Neural crest cell (in vitro differentiated cells): ENCODE data around the gene PAK1IP1. TPM values are rescaled to one million over a fixed set of nuclear protein-coding genes. Genes with fewer than 3 reads are reported as not detected.
"Not testable (repeated sequence)": the region's sequence is repeated elsewhere in the genome, so short reads cannot be mapped to it uniquely, and the experiment has no call there.

ENCODE experiments used
- DNase-seq: peaks from one replicate; pipeline ENCODE4 v3.0.0; 2021; ENCODE audit warnings: low read depth, mixed read lengths, low spot score
- H3K27ac Mint-ChIP-seq: one replicate; pipeline ENCODE4 v1.8.0; 2021; ENCODE audit warnings: mild to moderate bottlenecking, mixed read lengths; ENCODE audit not compliant: unreplicated experiment
- H3K27me3 Mint-ChIP-seq: 2 replicates; pipeline ENCODE4 v1.8.0; 2021; ENCODE audit warnings: low read depth, mild to moderate bottlenecking, mixed read lengths
- H3K36me3 Mint-ChIP-seq: 2 replicates; pipeline ENCODE4 v1.8.0; 2021; ENCODE audit warnings: low read depth, mild to moderate bottlenecking, mixed read lengths
- H3K4me1 Mint-ChIP-seq: 2 replicates; pipeline ENCODE4 v1.8.0; 2021; ENCODE audit warnings: mixed read lengths
- H3K4me3 Mint-ChIP-seq: one replicate; pipeline ENCODE4 v1.8.0; 2021; ENCODE audit warnings: mild to moderate bottlenecking, mixed read lengths
- H3K9me3 Mint-ChIP-seq: 2 replicates; pipeline ENCODE4 v1.8.0; 2021; ENCODE audit warnings: mixed read lengths
- CTCF ChIP-seq: fragments of 200-600 bp; sonication (generic); conservative IDR thresholded peaks from 2 replicates; pipeline ENCODE4 v1.5.0; 2021; ENCODE audit warnings: antibody characterized with exemption, mild to moderate bottlenecking
- total RNA-seq: library from RNA; stranded (reverse); gene quantifications from 2 replicates; pipeline ENCODE4 v1.2.1, GENCODE V29; 2021

PAK1IP1 gene
- total RNA-seq, 1 donor from 2014 or later = 21.6 TPM

- peaks cover 16% of the 10 kb centered on the region for H3K27me3 Mint-ChIP-seq
Measured at GRCh38 chr6:10662207-10662606, 32.6 kb upstream of the PAK1IP1 start.

GRCh38 chr6:10662742-10663141 lies 32.0 kb upstream of the PAK1IP1 start:
- H3K36me3 Mint-ChIP-seq = peaks cover 4% of the 10 kb centered on the region
- H3K4me1 Mint-ChIP-seq = no peaks in the 10 kb centered on the region
- peaks cover 14% of the 10 kb centered on the region for H3K9me3 Mint-ChIP-seq
- no peak overlapping the region for H3K27ac Mint-ChIP-seq
- no peak for TF ChIP-seq CTCF
- DNase-seq = no peak
- H3K4me3 Mint-ChIP-seq = no peak overlapping the region
- H3K27me3 Mint-ChIP-seq = peaks cover 16% of the 10 kb centered on the region

More at GRCh38 chr6:10662207-10662606, 32.6 kb upstream of the PAK1IP1 start:
- H3K4me1 Mint-ChIP-seq = no peaks in the 10 kb centered on the region
- H3K27ac Mint-ChIP-seq = no peak overlapping the region
- peaks cover 14% of the 10 kb centered on the region for H3K9me3 Mint-ChIP-seq
- peaks cover 4% of the 10 kb centered on the region for H3K36me3 Mint-ChIP-seq
- TF ChIP-seq CTCF = no peak
- DNase-seq = no peak
- no peak overlapping the region for H3K4me3 Mint-ChIP-seq

- peaks cover 14% of the 10 kb centered on the region for H3K9me3 Mint-ChIP-seq
- H3K27ac Mint-ChIP-seq = not testable (repeated sequence)
Measured at GRCh38 chr6:10665595-10665994, 29.2 kb upstream of the PAK1IP1 start.

GRCh38 chr6:10668126-10668917 lies 26.4 kb upstream of the PAK1IP1 start:
- H3K36me3 Mint-ChIP-seq = peaks cover 2% of the 10 kb centered on the region
- peaks cover 12% of the 10 kb centered on the region for H3K9me3 Mint-ChIP-seq
- H3K27me3 Mint-ChIP-seq = peaks cover 16% of the 10 kb centered on the region
- no peak for TF ChIP-seq CTCF
- no peak overlapping the region for H3K27ac Mint-ChIP-seq
- no peaks in the 10 kb centered on the region for H3K4me1 Mint-ChIP-seq
- no peak overlapping the region for H3K4me3 Mint-ChIP-seq
- no peak for DNase-seq

More at GRCh38 chr6:10665595-10665994, 29.2 kb upstream of the PAK1IP1 start:
- not testable (repeated sequence) for DNase-seq, H3K4me3 Mint-ChIP-seq, H3K36me3 Mint-ChIP-seq, H3K4me1 Mint-ChIP-seq
- H3K27me3 Mint-ChIP-seq = peaks cover 16% of the 10 kb centered on the region

- no peaks in the 10 kb centered on the region for H3K9me3 Mint-ChIP-seq
- no peak overlapping the region for H3K4me3 Mint-ChIP-seq
- no peaks in the 10 kb centered on the region for H3K4me1 Mint-ChIP-seq
- TF ChIP-seq CTCF = no peak
- no peak overlapping the region for H3K27ac Mint-ChIP-seq
- no peak for DNase-seq
- no peaks in the 10 kb centered on the region for H3K27me3 Mint-ChIP-seq
- no peaks in the 10 kb centered on the region for H3K36me3 Mint-ChIP-seq
Measured at GRCh38 chr6:10676403-10676802, 18.4 kb upstream of the PAK1IP1 start.

GRCh38 chr6:10678456-10678855 lies 16.3 kb upstream of the PAK1IP1 start:
- no peak for TF ChIP-seq CTCF
- Mint-ChIP-seq H3K27ac (no peak overlapping the region), H3K9me3 (no peaks in the 10 kb centered on the region), H3K27me3 (no peaks in the 10 kb centered on the region), H3K4me3 (no peak overlapping the region), H3K4me1 (no peaks in the 10 kb centered on the region), H3K36me3 (no peaks in the 10 kb centered on the region)
- no peak for DNase-seq
